ENCODE data around the gene PPP6R3.

PPP6R3 gene

GRCh38 chr11:68460741-68461574, at the start of gene PPP6R3:
PPP6R3 (plus strand) TSS chr11:68460752; CDS start chr11:68537665, 76,913 bp downstream.
- TF ChIP-seq ZNF274 (IDR thresholded peaks at IDR 0.05; ENCODE audit: low read depth, low read length), result no peak
- peak within 1 kb of the TSS; percentile 96 for H3K4me3 ChIP-seq (ENCODE audit: low read length)

GRCh38 chr11:68411501-68411991, 49.0 kb upstream of the PPP6R3 start:
- H3K4me3 ChIP-seq (ENCODE audit: low read length), result no peak overlapping the region
- TF ChIP-seq ZNF274 (IDR thresholded peaks at IDR 0.05; ENCODE audit: low read depth, low read length), result no peak

DNA sequence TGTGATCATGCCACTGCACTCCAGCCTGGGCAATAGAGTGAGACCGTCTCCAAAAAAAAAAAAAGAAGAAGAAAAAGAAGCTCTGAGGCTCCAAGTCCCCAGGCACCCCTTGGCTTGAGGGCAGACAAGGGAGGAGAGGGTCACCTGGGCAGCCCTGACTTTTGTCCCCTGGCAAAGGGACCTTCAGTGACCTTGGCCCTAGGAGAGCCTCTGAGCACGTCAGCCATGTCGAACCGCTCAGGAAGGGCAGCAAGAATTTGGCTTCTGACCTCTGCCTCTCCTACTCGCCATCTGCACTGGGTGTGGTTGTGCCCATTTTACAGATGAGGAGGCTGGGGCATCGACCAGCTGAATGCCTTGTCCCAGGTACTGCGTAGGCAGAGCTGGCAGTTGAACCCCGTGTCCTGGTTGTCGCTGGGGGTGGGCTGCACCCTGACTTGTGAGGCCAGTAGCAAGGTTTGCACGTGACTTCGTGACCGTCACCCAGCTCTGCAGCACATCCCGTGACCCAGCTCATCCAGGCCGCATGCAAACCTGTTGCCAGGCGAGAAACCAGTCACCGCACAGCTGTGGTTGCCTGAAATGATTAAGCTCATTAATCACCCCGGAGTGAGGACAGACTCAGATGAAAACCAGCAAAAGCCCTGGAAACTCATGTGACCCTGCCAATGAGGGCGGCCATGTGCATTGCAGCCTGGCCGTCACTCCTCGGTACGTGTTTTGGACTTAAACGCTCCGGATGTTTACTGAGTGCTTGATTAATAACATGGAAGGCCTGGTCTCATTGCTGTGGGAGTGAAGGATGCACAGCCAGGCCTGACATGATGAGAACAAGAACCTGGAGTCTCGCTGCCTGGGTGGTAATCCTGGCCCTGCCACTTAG, 47.7 kb upstream of the PPP6R3 start:
- no peak overlapping the region for H3K4me3 ChIP-seq (ENCODE audit: low read length)
- no peak for TF ChIP-seq ZNF274 (IDR thresholded peaks at IDR 0.05; ENCODE audit: low read depth, low read length)

- no peak overlapping the region for H3K4me3 ChIP-seq (ENCODE audit: low read length)
- TF ChIP-seq ZNF274 (IDR thresholded peaks at IDR 0.05; ENCODE audit: low read depth, low read length), result no peak
Observed at GRCh38 chr11:68413591-68413999, 47.0 kb upstream of the PPP6R3 start.

- TF ChIP-seq ZNF274 (IDR thresholded peaks at IDR 0.05; ENCODE audit: low read depth, low read length), result no peak
- H3K4me3 ChIP-seq (ENCODE audit: low read length), result no peak overlapping the region
Observed at GRCh38 chr11:68414496-68415221, 45.9 kb upstream of the PPP6R3 start.

- H3K4me3 ChIP-seq (ENCODE audit: low read length), result no peak overlapping the region
- no peak for TF ChIP-seq ZNF274 (IDR thresholded peaks at IDR 0.05; ENCODE audit: low read depth, low read length)
Observed at GRCh38 chr11:68416070-68416578, 44.4 kb upstream of the PPP6R3 start.

DNA sequence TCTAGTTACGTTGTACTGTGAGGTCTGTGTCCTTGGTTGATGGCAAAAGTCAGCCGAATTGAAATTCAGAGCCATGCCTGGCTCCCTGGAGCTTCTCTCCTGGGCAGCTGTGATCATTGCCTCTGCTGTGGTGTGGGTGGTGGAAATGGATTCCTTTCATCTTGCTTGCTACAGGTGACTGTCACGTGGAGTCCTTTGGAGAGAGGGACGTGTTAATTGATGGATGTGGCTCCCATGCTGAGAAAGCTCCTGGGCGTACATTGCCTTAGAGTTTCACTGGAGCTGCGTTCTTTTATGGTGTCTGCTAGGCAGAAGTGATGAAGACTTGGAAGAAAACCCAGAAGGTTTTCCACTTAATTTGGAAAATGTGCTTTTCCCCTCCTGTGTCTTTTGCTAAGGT, 41.9 kb upstream of the PPP6R3 start:
- no peak overlapping the region for H3K4me3 ChIP-seq (ENCODE audit: low read length)
- no peak for TF ChIP-seq ZNF274 (IDR thresholded peaks at IDR 0.05; ENCODE audit: low read depth, low read length)

- TF ChIP-seq ZNF274 (IDR thresholded peaks at IDR 0.05; ENCODE audit: low read depth, low read length), result no peak
- no peak overlapping the region for H3K4me3 ChIP-seq (ENCODE audit: low read length)
Observed at GRCh38 chr11:68420171-68420570, 40.4 kb upstream of the PPP6R3 start.

GRCh38 chr11:68423481-68423880, 37.1 kb upstream of the PPP6R3 start:
- no peak overlapping the region for H3K4me3 ChIP-seq (ENCODE audit: low read length)

GRCh38 chr11:68424101-68424632, 36.4 kb upstream of the PPP6R3 start:
- no peak for TF ChIP-seq ZNF274 (IDR thresholded peaks at IDR 0.05; ENCODE audit: low read depth, low read length)
- no peak overlapping the region for H3K4me3 ChIP-seq (ENCODE audit: low read length)

More at GRCh38 chr11:68423481-68423880, 37.1 kb upstream of the PPP6R3 start:
- no peak for TF ChIP-seq ZNF274 (IDR thresholded peaks at IDR 0.05; ENCODE audit: low read depth, low read length)

DNA sequence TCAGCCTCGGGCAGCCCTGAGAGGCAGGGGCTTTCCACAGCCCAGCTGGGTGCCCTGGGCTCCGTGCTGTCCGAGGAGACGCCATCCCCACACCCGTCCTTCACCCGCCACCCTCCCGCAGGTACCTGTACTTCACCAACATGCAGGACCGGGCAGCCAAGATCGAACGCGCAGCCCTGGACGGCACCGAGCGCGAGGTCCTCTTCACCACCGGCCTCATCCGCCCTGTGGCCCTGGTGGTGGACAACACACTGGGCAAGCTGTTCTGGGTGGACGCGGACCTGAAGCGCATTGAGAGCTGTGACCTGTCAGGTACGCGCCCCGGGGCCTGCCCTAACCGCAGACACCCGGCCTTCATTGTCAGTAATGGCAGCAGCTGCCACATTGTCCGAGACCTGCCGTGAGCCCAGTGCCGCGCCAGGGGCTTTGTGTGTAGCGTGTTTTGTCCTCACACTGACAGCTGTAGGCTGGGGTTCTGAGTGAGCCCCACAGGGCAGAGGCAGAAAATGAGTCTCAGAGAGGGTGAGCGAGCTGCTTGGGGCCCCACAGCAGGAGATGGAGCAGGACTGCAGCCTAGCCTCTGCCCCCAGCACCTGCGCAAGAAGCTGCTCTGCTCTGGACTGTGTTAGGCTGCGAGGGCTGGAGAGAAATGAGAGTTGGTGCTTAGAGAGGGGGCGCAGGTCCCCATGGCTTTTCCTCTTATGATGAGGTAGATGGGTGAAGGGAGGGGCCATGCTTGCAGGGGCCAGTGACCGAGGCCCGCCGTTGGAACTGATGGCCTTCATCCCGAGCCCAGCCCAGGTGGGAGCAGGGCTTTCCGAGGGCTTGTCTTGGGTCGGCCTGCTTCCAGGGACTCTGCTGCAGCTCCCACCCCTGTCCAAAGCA, 35.3 kb upstream of the PPP6R3 start:
- no peak overlapping the region for H3K4me3 ChIP-seq (ENCODE audit: low read length)
- no peak for TF ChIP-seq ZNF274 (IDR thresholded peaks at IDR 0.05; ENCODE audit: low read depth, low read length)

DNA sequence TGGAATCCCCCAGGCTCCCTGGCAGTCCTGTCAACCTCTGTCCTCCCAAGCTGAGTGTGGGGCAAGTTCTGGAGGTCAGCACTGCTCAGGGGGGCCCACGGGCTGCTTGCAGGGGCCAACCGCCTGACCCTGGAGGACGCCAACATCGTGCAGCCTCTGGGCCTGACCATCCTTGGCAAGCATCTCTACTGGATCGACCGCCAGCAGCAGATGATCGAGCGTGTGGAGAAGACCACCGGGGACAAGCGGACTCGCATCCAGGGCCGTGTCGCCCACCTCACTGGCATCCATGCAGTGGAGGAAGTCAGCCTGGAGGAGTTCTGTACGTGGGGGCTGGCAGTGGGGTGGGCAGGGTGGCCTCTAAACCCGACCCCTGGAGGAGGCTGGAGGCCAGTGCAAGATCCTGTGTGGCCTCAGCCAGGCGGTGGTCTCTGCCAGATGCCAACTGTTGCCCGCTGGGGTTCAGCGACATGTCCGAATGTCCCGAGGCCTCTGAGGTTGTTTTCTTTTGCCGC, 34.6 kb upstream of the PPP6R3 start:
- TF ChIP-seq ZNF274 (IDR thresholded peaks at IDR 0.05; ENCODE audit: low read depth, low read length), result no peak
- H3K4me3 ChIP-seq (ENCODE audit: low read length), result no peak overlapping the region
